OCI-LY1 (cell line): ENCODE measurements around the gene DNAJC6.

Experiments used
- H2AFZ ChIP-seq: fragments of 200-600 bp; sonication (generic), shearing (Covaris generic); 2 replicates; pipeline ENCODE4 v1.6.0; 2014; ENCODE audit warnings: antibody characterized with exemption, mild to moderate bottlenecking, low read length
- H3F3A ChIP-seq: fragments of 200-600 bp; sonication (generic), shearing (Covaris generic); 2 replicates; pipeline ENCODE4 v1.6.0; 2014; ENCODE audit warnings: mild to moderate bottlenecking, antibody characterized with exemption, low read length, moderate library complexity; ENCODE audit not compliant: insufficient read depth
- H3K27ac ChIP-seq: fragments of 200-600 bp; sonication (generic); 2 replicates; pipeline ENCODE4 v1.5.1; 2014; ENCODE audit warnings: low read length, mixed run types, mild to moderate bottlenecking, low read depth; ENCODE audit not compliant: poor library complexity, severe bottlenecking
- H3K27me3 ChIP-seq: fragments of 200-600 bp; sonication (generic); 2 replicates; pipeline ENCODE4 v1.6.0; 2014; ENCODE audit warnings: antibody characterized with exemption, mild to moderate bottlenecking, low read length, moderate library complexity; ENCODE audit not compliant: insufficient read depth
- H3K36me3 ChIP-seq: fragments of 200-600 bp; sonication (generic); 2 replicates; pipeline ENCODE4 v1.6.1; 2014; ENCODE audit warnings: mild to moderate bottlenecking, antibody characterized with exemption, low read length, moderate library complexity, mixed read lengths; ENCODE audit not compliant: insufficient read depth
- H3K4me1 ChIP-seq: fragments of 200-600 bp; sonication (generic); 2 replicates; pipeline ENCODE4 v1.5.1; 2014; ENCODE audit warnings: mild to moderate bottlenecking, low read length, moderate library complexity; ENCODE audit not compliant: insufficient read depth, severe bottlenecking
- H3K4me2 ChIP-seq: fragments of 200-600 bp; sonication (generic), shearing (Covaris generic); 2 replicates; pipeline ENCODE4 v1.6.1; 2014; ENCODE audit warnings: low read length
- H3K4me3 ChIP-seq: fragments of 200-600 bp; sonication (generic); 2 replicates; pipeline ENCODE4 v1.5.1; 2014; ENCODE audit warnings: low read length, low read depth, mild to moderate bottlenecking, mixed read lengths; ENCODE audit not compliant: poor library complexity, severe bottlenecking
- H3K79me2 ChIP-seq: fragments of 200-600 bp; shearing (Covaris generic); 2 replicates; pipeline ENCODE4 v1.6.1; 2016; ENCODE audit warnings: mixed run types, low read length, mixed read lengths; ENCODE audit not compliant: insufficient read depth
- H3K9ac ChIP-seq: fragments of 200-600 bp; sonication (generic), shearing (Covaris generic); 2 replicates; pipeline ENCODE4 v1.6.1; 2014; ENCODE audit warnings: mild to moderate bottlenecking, low read length, mixed read lengths
- H3K9me2 ChIP-seq: fragments of 200-600 bp; sonication (generic), shearing (Covaris generic); 2 replicates; pipeline ENCODE4 v1.6.1; 2014; ENCODE audit warnings: low read depth, mild to moderate bottlenecking, low read length, mixed read lengths
- H3K9me3 ChIP-seq: fragments of 200-600 bp; shearing (Covaris generic); 2 replicates; pipeline ENCODE4 v1.6.1; 2014; ENCODE audit warnings: low read length, mixed read lengths
- H4K20me1 ChIP-seq: fragments of 200-600 bp; sonication (generic), shearing (Covaris generic); 2 replicates; pipeline ENCODE4 v1.6.0; 2016; ENCODE audit warnings: mild to moderate bottlenecking, low read length; ENCODE audit not compliant: insufficient read depth
- EZH2 ChIP-seq: fragments of 200-600 bp; sonication (generic), shearing (Covaris generic); IDR thresholded peaks from 2 replicates; pipeline ENCODE4 v1.8.0; 2017; ENCODE audit warnings: borderline replicate concordance, mixed run types, mild to moderate bottlenecking, antibody characterized with exemption, low read length, moderate library complexity, mixed read lengths
- TF ChIP-seq, protein P1 (sequence below): fragments of 200-600 bp; sonication (generic), shearing (Covaris generic); IDR thresholded peaks from 2 replicates; pipeline ENCODE4 v1.5.1; 2017; ENCODE audit warnings: mild to moderate bottlenecking, antibody characterized with exemption, low read length, moderate library complexity, mixed read lengths

DNAJC6 gene

DNA sequence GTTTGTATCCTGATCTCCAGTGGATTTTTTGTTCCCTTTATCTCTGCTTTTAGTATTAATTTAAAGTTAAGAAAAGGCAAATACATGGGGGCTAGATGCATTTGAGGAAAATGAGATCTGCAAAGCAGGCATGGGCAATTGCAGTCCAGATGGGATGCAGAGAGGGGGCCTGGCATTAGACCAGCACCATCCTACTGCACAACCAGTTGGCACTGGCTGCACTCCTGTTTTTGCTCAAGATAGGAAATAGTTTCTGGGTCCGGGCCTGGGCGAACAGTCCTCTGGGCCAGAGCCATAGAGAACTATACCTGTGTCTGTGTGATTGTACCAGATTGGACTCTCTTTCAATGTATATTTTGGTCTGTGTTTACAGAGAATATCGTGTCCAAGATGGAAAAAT lies 77.1 kb downstream of the DNAJC6 start:
- no peaks in the 10 kb centered on the region for H3K4me1 ChIP-seq
- H3K9ac ChIP-seq = no peak overlapping the region
- TF ChIP-seq EZH2 = no peak
- TF ChIP-seq, protein P1, sequence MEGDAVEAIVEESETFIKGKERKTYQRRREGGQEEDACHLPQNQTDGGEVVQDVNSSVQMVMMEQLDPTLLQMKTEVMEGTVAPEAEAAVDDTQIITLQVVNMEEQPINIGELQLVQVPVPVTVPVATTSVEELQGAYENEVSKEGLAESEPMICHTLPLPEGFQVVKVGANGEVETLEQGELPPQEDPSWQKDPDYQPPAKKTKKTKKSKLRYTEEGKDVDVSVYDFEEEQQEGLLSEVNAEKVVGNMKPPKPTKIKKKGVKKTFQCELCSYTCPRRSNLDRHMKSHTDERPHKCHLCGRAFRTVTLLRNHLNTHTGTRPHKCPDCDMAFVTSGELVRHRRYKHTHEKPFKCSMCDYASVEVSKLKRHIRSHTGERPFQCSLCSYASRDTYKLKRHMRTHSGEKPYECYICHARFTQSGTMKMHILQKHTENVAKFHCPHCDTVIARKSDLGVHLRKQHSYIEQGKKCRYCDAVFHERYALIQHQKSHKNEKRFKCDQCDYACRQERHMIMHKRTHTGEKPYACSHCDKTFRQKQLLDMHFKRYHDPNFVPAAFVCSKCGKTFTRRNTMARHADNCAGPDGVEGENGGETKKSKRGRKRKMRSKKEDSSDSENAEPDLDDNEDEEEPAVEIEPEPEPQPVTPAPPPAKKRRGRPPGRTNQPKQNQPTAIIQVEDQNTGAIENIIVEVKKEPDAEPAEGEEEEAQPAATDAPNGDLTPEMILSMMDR = no peak
- H4K20me1 ChIP-seq = no peaks in the 10 kb centered on the region
- peaks cover 10% of the 10 kb centered on the region; the same call in 1 of the 2 replicates for H3K36me3 ChIP-seq
- no peaks in the 10 kb centered on the region for H3K27me3 ChIP-seq
- no peak overlapping the region for H3K4me3 ChIP-seq
- H3K9me3 ChIP-seq = 0 out of 2 replicates have a peak, but pooled peaks cover 2% of the 10 kb centered on the region
- no peak overlapping the region for H2AFZ ChIP-seq
- H3K4me2 ChIP-seq = no peak overlapping the region
- no peaks in the 10 kb centered on the region for H3K9me2 ChIP-seq
- no peaks in the 10 kb centered on the region for H3K79me2 ChIP-seq
- H3K27ac ChIP-seq = no peak overlapping the region
- no peaks in the 10 kb centered on the region for H3F3A ChIP-seq

DNA sequence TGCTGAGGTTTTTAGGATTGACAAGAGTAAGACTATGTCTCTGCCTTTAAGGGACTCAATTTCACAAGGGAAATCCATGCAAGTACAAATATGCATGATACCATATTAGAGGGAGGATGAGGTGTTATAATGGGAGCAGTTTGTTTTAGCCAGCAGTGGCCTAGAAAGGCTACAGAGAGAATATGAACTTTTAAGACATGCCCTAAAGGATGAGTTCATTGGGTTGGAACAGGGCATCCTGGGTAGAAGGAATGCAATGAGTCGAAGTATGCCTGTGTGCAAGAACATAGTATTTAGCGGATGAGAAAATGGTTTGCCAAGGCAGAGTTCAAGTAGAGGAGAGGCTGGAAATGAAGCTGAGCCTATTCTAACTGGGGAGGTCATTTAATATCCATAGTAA lies 78.5 kb downstream of the DNAJC6 start:
- Histone ChIP-seq H3K9ac (no peak overlapping the region), H3K4me2 (no peak overlapping the region), H3K9me3 (0 out of 2 replicates have a peak, but pooled peaks cover 2% of the 10 kb centered on the region), H3K36me3 (peaks cover 10% of the 10 kb centered on the region; the same call in 1 of the 2 replicates), H3K4me1 (no peaks in the 10 kb centered on the region), H3K27me3 (no peaks in the 10 kb centered on the region), H3K27ac (no peak overlapping the region), H4K20me1 (no peaks in the 10 kb centered on the region), H3F3A (no peaks in the 10 kb centered on the region), H2AFZ (no peak overlapping the region), H3K79me2 (no peaks in the 10 kb centered on the region), H3K4me3 (no peak overlapping the region), H3K9me2 (no peaks in the 10 kb centered on the region)
- TF ChIP-seq EZH2 = no peak
- TF ChIP-seq, protein P1 = no peak

DNA sequence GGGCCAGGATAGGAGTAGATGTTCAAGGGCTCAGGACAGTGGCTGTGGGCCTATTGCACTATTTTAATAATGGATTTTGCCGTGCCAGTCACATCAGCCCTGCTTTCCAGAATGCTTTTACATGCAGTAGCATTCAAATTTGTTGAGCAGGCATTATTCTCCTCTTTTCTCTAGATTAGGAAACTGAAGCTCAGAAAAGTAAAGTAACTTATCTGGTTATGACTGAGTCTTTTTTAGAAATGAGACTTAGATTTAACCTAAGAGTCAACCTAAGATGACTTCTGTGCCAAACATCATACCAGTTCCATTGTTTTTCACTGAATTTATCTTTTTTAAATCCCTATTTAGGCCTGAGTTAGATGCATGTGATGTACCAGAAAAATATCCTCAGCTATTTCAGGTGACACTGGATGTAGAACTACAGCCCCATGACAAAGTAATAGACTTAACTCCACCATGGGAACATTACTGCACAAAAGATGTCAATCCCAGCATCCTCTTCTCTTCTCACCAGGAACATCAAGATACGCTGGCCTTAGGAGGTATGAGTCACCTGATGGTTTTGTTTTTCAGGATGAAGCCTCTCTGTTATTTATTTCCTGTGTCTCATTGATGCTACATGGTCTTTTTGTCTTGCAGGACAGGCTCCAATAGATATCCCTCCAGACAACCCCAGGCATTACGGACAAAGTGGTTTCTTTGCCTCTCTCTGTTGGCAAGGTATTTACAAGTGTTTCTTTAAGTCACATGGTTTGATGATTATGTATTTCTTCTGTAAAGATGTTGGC lies 79.8 kb downstream of the DNAJC6 start:
- no peaks in the 10 kb centered on the region for H4K20me1 ChIP-seq
- peaks cover 8% of the 10 kb centered on the region; the same call in 1 of the 2 replicates for H3K36me3 ChIP-seq
- no peak overlapping the region for H3K4me2 ChIP-seq
- H3K9ac ChIP-seq = no peak overlapping the region
- no peaks in the 10 kb centered on the region for H3F3A ChIP-seq
- no peaks in the 10 kb centered on the region for H3K9me2 ChIP-seq
- H3K4me3 ChIP-seq = no peak overlapping the region
- no peaks in the 10 kb centered on the region for H3K27me3 ChIP-seq
- H3K79me2 ChIP-seq = no peaks in the 10 kb centered on the region
- no peak for TF ChIP-seq EZH2
- TF ChIP-seq, protein P1 = no peak
- H2AFZ ChIP-seq = no peak overlapping the region
- H3K4me1 ChIP-seq = no peaks in the 10 kb centered on the region
- H3K9me3 ChIP-seq = no peaks in the 10 kb centered on the region
- no peak overlapping the region for H3K27ac ChIP-seq
